Measurements from ENCODE around the gene SLC24A4. TPM values are rescaled to one million over a fixed set of nuclear protein-coding genes. Genes with fewer than 3 reads are reported as not detected.

Gene SLC24A4
- total and polyA plus RNA-seq, 2 experiments from 2014 or later: 0.46 to 0.50 TPM

GRCh38 chr14:92439537-92440344 is 116.8 kb downstream of the SLC24A4 start:
- no peaks in the 10 kb centered on the region for H4K20me1 ChIP-seq (ENCODE audit: insufficient read depth, poor library complexity, severe bottlenecking)
- no peak overlapping the region for H3K4me3 ChIP-seq
- H3K36me3 ChIP-seq (replicated peaks; ENCODE audit: insufficient read depth, low read depth): no peaks in the 10 kb centered on the region
- no peak for DNase-seq (ENCODE audit: low spot score)
- H3K27ac ChIP-seq: no peak overlapping the region
- WGBS (ENCODE audit: low lambda C conversion rate, missing lambda C conversion rate): 86% methylated on average over 12 of the region's 12 CpGs
- H3K4me2 ChIP-seq: no peak overlapping the region
- H3K27me3 ChIP-seq: no peaks in the 10 kb centered on the region
- no peaks in the 10 kb centered on the region for H3K9me3 ChIP-seq (ENCODE audit: low read depth)
- no peaks in the 10 kb centered on the region for H3K4me1 ChIP-seq (ENCODE audit: insufficient read depth)
- TF ChIP-seq EZH2phosphoT487 (IDR thresholded peaks at IDR 0.05; ENCODE audit: low read depth, severe bottlenecking, unreplicated experiment): no peak
- no peak for TF ChIP-seq EZH2 (IDR thresholded peaks at IDR 0.05; ENCODE audit: borderline replicate concordance)
- H3K79me2 ChIP-seq: no peaks in the 10 kb centered on the region
- no peak overlapping the region for H2AFZ ChIP-seq
- no peaks in the 10 kb centered on the region for H3K9me2 ChIP-seq (replicated peaks; ENCODE audit: insufficient read depth)

- no peak for DNase-seq (ENCODE audit: low spot score)
- no peaks in the 10 kb centered on the region for H3K36me3 ChIP-seq (replicated peaks; ENCODE audit: insufficient read depth, low read depth)
- no peaks in the 10 kb centered on the region for H3K4me1 ChIP-seq (ENCODE audit: insufficient read depth)
- TF ChIP-seq EZH2 (IDR thresholded peaks at IDR 0.05; ENCODE audit: borderline replicate concordance) (no peak), EZH2phosphoT487 (IDR thresholded peaks at IDR 0.05; ENCODE audit: low read depth, severe bottlenecking, unreplicated experiment) (no peak)
- TF ChIP-seq, protein P1, sequence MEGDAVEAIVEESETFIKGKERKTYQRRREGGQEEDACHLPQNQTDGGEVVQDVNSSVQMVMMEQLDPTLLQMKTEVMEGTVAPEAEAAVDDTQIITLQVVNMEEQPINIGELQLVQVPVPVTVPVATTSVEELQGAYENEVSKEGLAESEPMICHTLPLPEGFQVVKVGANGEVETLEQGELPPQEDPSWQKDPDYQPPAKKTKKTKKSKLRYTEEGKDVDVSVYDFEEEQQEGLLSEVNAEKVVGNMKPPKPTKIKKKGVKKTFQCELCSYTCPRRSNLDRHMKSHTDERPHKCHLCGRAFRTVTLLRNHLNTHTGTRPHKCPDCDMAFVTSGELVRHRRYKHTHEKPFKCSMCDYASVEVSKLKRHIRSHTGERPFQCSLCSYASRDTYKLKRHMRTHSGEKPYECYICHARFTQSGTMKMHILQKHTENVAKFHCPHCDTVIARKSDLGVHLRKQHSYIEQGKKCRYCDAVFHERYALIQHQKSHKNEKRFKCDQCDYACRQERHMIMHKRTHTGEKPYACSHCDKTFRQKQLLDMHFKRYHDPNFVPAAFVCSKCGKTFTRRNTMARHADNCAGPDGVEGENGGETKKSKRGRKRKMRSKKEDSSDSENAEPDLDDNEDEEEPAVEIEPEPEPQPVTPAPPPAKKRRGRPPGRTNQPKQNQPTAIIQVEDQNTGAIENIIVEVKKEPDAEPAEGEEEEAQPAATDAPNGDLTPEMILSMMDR (IDR thresholded peaks at IDR 0.05; ENCODE audit: poor library complexity): no peak
- H3K9me2 ChIP-seq (replicated peaks; ENCODE audit: insufficient read depth): no peaks in the 10 kb centered on the region
- no peak overlapping the region for H3K27ac ChIP-seq
- H3K27me3 ChIP-seq: no peaks in the 10 kb centered on the region
- 90% methylated on average over 7 of the region's 7 CpGs for WGBS (ENCODE audit: low lambda C conversion rate, missing lambda C conversion rate)
- H2AFZ ChIP-seq: no peak overlapping the region
- H3K4me3 ChIP-seq: no peak overlapping the region
- H3K9me3 ChIP-seq (ENCODE audit: low read depth): no peaks in the 10 kb centered on the region
- H4K20me1 ChIP-seq (ENCODE audit: insufficient read depth, poor library complexity, severe bottlenecking): no peaks in the 10 kb centered on the region
- no peak overlapping the region for H3K4me2 ChIP-seq
- H3K79me2 ChIP-seq: no peaks in the 10 kb centered on the region
These were observed 117.5 kb downstream of the SLC24A4 start for GRCh38 chr14:92440345-92441003.

GRCh38 chr14:92441751-92442504 is 119.0 kb downstream of the SLC24A4 start:
- Histone ChIP-seq H4K20me1 (ENCODE audit: insufficient read depth, poor library complexity, severe bottlenecking) (no peaks in the 10 kb centered on the region), H3K4me2 (no peak overlapping the region), H3K4me1 (ENCODE audit: insufficient read depth) (no peaks in the 10 kb centered on the region), H3K27ac (no peak overlapping the region), H3K4me3 (no peak overlapping the region), H3K27me3 (no peaks in the 10 kb centered on the region), H3K79me2 (no peaks in the 10 kb centered on the region), H3K9me3 (ENCODE audit: low read depth) (no peaks in the 10 kb centered on the region), H3K9me2 (replicated peaks; ENCODE audit: insufficient read depth) (no peaks in the 10 kb centered on the region), H2AFZ (no peak overlapping the region), H3K36me3 (replicated peaks; ENCODE audit: insufficient read depth, low read depth) (no peaks in the 10 kb centered on the region)
- TF ChIP-seq, protein P1 (IDR thresholded peaks at IDR 0.05; ENCODE audit: poor library complexity): no peak
- TF ChIP-seq EZH2 (IDR thresholded peaks at IDR 0.05; ENCODE audit: borderline replicate concordance) (no peak), EZH2phosphoT487 (IDR thresholded peaks at IDR 0.05; ENCODE audit: low read depth, severe bottlenecking, unreplicated experiment) (no peak)
- DNase-seq (ENCODE audit: low spot score): no peak
- 97% methylated on average over 10 of the region's 10 CpGs for WGBS (ENCODE audit: low lambda C conversion rate, missing lambda C conversion rate)

All from hepatocyte (in vitro differentiated cells).